IMR-90 (cell line): ENCODE results near the gene FGFRL1. TPM values are rescaled to one million over a fixed set of nuclear protein-coding genes. Genes with fewer than 3 reads are reported as not detected.

ENCODE experiments used
- ATAC-seq: fragments of 200-7000 bp; cut with Tn5 transposase; 2 replicates; pipeline ENCODE4 v1.9.1; 2020; ENCODE audit warnings: low read depth, mild to moderate bottlenecking, moderate library complexity
- BruUV-seq: library from RNA; stranded (reverse); fragments of 400-500 nt; replicated peaks from 2 replicates; lab custom pipeline; 2021; lab: Mats Ljungman, UMichigan
- CTCF ChIA-PET: fragments of 300-600 bp; formaldehyde crosslinking; extraction: SDS; loops from one replicate; lab custom pipeline; 2021; ENCODE audit warnings: antibody characterized with exemption; lab: Yijun Ruan, JAX
- POLR2A ChIA-PET: fragments of 300-600 bp; sonication (Branson Sonifier 250); formaldehyde crosslinking; loops from one replicate; lab custom pipeline; 2022; ENCODE audit warnings: antibody characterized with exemption; ENCODE audit not compliant: unreplicated experiment; lab: Charles Lee
- DNase-seq: peaks from one replicate; pipeline ENCODE4 v3.0.0; 2013
- H2AFZ ChIP-seq: replicated peaks from 2 replicates; pipeline ENCODE3; 2013; ENCODE audit warnings: low read length, mild to moderate bottlenecking; ENCODE audit not compliant: poor library complexity
- H2AK5ac ChIP-seq: 2 replicates; pipeline ENCODE4 v1.6.1; 2013; ENCODE audit warnings: low read depth, low read length, inconsistent platforms
- H2AK9ac ChIP-seq: replicated peaks from 2 replicates; pipeline ENCODE3; 2013; ENCODE audit warnings: mild to moderate bottlenecking, low read depth, low read length, moderate library complexity; ENCODE audit not compliant: poor library complexity
- H2BK120ac ChIP-seq: 2 replicates; pipeline ENCODE4 v1.6.1; 2013; ENCODE audit warnings: low read depth, low read length, inconsistent platforms
- H2BK15ac ChIP-seq: 3 replicates; pipeline ENCODE4 v1.6.1; 2013; ENCODE audit warnings: low read depth, low read length, inconsistent platforms
- H2BK20ac ChIP-seq: 2 replicates; pipeline ENCODE4 v1.6.1; 2013; ENCODE audit warnings: low read depth, mild to moderate bottlenecking, inconsistent platforms, low read length, moderate library complexity
- H2BK5ac ChIP-seq: 2 replicates; pipeline ENCODE4 v1.6.1; 2013; ENCODE audit warnings: mild to moderate bottlenecking, low read depth, low read length, inconsistent platforms; ENCODE audit not compliant: poor library complexity, severe bottlenecking
- H3K14ac ChIP-seq: replicated peaks from 2 replicates; pipeline ENCODE4 v1.6.1; 2013; ENCODE audit warnings: low read depth, low read length, inconsistent platforms
- H3K18ac ChIP-seq: 2 replicates; pipeline ENCODE4 v1.6.1; 2013; ENCODE audit warnings: low read depth, low read length, control low read depth
- H3K23ac ChIP-seq: 2 replicates; pipeline ENCODE4 v1.6.1; 2013; ENCODE audit warnings: low read depth, low read length, inconsistent platforms
- H3K27ac ChIP-seq: 2 replicates; pipeline ENCODE4 v1.5.1; 2013; ENCODE audit warnings: mild to moderate bottlenecking, control low read depth, low read length; ENCODE audit not compliant: insufficient read depth
- H3K27me3 ChIP-seq: 2 replicates; pipeline ENCODE4 v1.6.1; 2013; ENCODE audit warnings: low read length; ENCODE audit not compliant: control insufficient read depth, insufficient read depth
- H3K36me3 ChIP-seq: 2 replicates; pipeline ENCODE4 v1.6.1; 2013; ENCODE audit warnings: low read length, mixed read lengths; ENCODE audit not compliant: control insufficient read depth, insufficient read depth
- H3K4ac ChIP-seq: 2 replicates; pipeline ENCODE4 v1.6.1; 2013; ENCODE audit warnings: low read depth, low read length, inconsistent platforms
- H3K4me1 ChIP-seq: 2 replicates; pipeline ENCODE4 v1.6.1; 2013; ENCODE audit warnings: low read length, mixed read lengths; ENCODE audit not compliant: control insufficient read depth, insufficient read depth
- H3K4me2 ChIP-seq: 2 replicates; pipeline ENCODE4 v1.6.1; 2013; ENCODE audit warnings: low read depth, mild to moderate bottlenecking, control low read depth, low read length, moderate library complexity
- H3K4me3 ChIP-seq: 2 replicates; pipeline ENCODE4 v1.5.1; 2013; ENCODE audit warnings: low read depth, mild to moderate bottlenecking, control low read depth, low read length, moderate library complexity; ENCODE audit not compliant: insufficient read depth
- H3K56ac ChIP-seq: 2 replicates; pipeline ENCODE4 v1.6.1; 2013; ENCODE audit warnings: low read length, inconsistent platforms; ENCODE audit not compliant: insufficient read depth; ENCODE audit errors: extremely low read depth
- H3K79me1 ChIP-seq, 2 experiments: 2 replicates each; pipeline ENCODE4 v1.6.1; 2013; ENCODE audit warnings: low read length in 2 of 2, inconsistent platforms in 1 of 2, low read depth in 1 of 2
- H3K9ac ChIP-seq: 2 replicates; pipeline ENCODE4 v1.6.1; 2013; ENCODE audit warnings: low read depth, low read length, control low read depth
- H3K9me1 ChIP-seq: 2 replicates; pipeline ENCODE4 v1.6.1; 2013; ENCODE audit warnings: low read length, inconsistent platforms; ENCODE audit not compliant: insufficient read depth
- H3K9me3 ChIP-seq: 2 replicates; pipeline ENCODE4 v1.6.1; 2013; ENCODE audit warnings: low read length; ENCODE audit not compliant: control insufficient read depth, insufficient read depth
- H4K20me1 ChIP-seq: 2 replicates; pipeline ENCODE4 v1.6.1; 2013; ENCODE audit warnings: low read length, inconsistent platforms; ENCODE audit not compliant: insufficient read depth
- H4K5ac ChIP-seq: 2 replicates; pipeline ENCODE4 v1.6.1; 2013; ENCODE audit warnings: mild to moderate bottlenecking, low read depth, low read length, control low read depth
- H4K8ac ChIP-seq, 2 experiments: 2 replicates each; pipeline ENCODE4 v1.6.1; 2013; ENCODE audit warnings: low read depth in 2 of 2, low read length in 2 of 2, control low read depth in 1 of 2, inconsistent platforms in 1 of 2
- H4K91ac ChIP-seq: 2 replicates; pipeline ENCODE4 v1.6.1; 2013; ENCODE audit warnings: low read depth, low read length, inconsistent platforms; ENCODE audit not compliant: insufficient read depth
- BHLHE40 ChIP-seq: fragments of 150-350 bp; IDR thresholded peaks from 2 replicates; pipeline ENCODE4 v1.6.1; 2016; ENCODE audit warnings: mild to moderate bottlenecking, low read depth, low read length
- CHD1 ChIP-seq: IDR thresholded peaks from 2 replicates; pipeline ENCODE4 v1.6.1; 2012; ENCODE audit warnings: low read depth, low read length, improper control_type of control experiment
- CTCF ChIP-seq: conservative IDR thresholded peaks from 2 replicates; pipeline ENCODE4 v1.5.1; 2012; ENCODE audit warnings: mild to moderate bottlenecking, low read depth, low read length, improper control_type of control experiment
- MAFK ChIP-seq: IDR thresholded peaks from 2 replicates; pipeline ENCODE4 v1.6.1; 2012; ENCODE audit warnings: low read depth, low read length, improper control_type of control experiment
- MAZ ChIP-seq: IDR thresholded peaks from 2 replicates; pipeline ENCODE4 v1.6.1; 2012; ENCODE audit warnings: low read depth, mild to moderate bottlenecking, low read length, improper control_type of control experiment, moderate library complexity, borderline replicate concordance
- MXI1 ChIP-seq: IDR thresholded peaks from 2 replicates; pipeline ENCODE4 v1.6.1; 2012; ENCODE audit warnings: low read depth, mild to moderate bottlenecking, low read length, moderate library complexity, borderline replicate concordance
- NFE2L2 ChIP-seq: fragments of 150-350 bp; IDR thresholded peaks from 2 replicates; pipeline ENCODE4 v1.6.1; 2016; ENCODE audit warnings: low read depth, mild to moderate bottlenecking, low read length
- WGBS, 2 experiments: methylation state at CpG; one replicate each; pipeline versions ENCODE4 v1.1.5 to v1.1.7; 2013; ENCODE audit warnings: missing lambda C conversion rate in 2 of 2; ENCODE audit not compliant: insufficient read length in 1 of 2; ENCODE audit errors: extremely low coverage in 2 of 2; 5-methylcytosine and 5-hydroxymethylcytosine counted together
- dilution Hi-C: fragments of 300-500 bp; cut with HindIII; formaldehyde crosslinking; loops from one replicate; pipeline ENCODE4 v1.14.3; 2018; ENCODE audit warnings: low sequenced_read_pairs; ENCODE audit not compliant: unreplicated experiment
- in situ Hi-C: fragments of 300-500 bp; cut with MboI; formaldehyde crosslinking; loops from 3 replicates; pipeline ENCODE4 v1.14.3; 2019; ENCODE audit warnings: low sequenced_read_pairs, inconsistent platforms, mixed read lengths
- intact Hi-C: fragments of 100-400 bp; cut with micrococcal nuclease; formaldehyde crosslinking; loops from 2 replicates; pipeline ENCODE4 v1.10.0; 2022
- polyA plus RNA-seq, 3 experiments: library from polyadenylated mRNA; depleted of rRNA; stranded (reverse); fragments of >200 nt; gene quantifications; 2 replicates each; pipeline ENCODE4 v1.2.3, GENCODE V29; 2012; ENCODE audit warnings: low replicate concordance in 1 of 3
- total RNA-seq: library from RNA; depleted of rRNA; stranded (reverse); fragments of >200 nt; gene quantifications from 2 replicates; pipeline ENCODE4 v1.2.3, GENCODE V29; 2012
- TF ChIP-seq, protein P1 (sequence below): fragments of 150-350 bp; IDR thresholded peaks from 2 replicates; pipeline ENCODE4 v1.6.1; 2017; ENCODE audit warnings: mild to moderate bottlenecking, antibody characterized with exemption, low read length, low read depth

FGFRL1 gene
- total and polyA plus RNA-seq, 2 of the 4 experiments (the other 2 are of a cell fraction) = 49.3 to 78.8 TPM

- H3K18ac ChIP-seq = no peak overlapping the region
- no peaks in the 10 kb centered on the region for H3K27me3 ChIP-seq
- no peak overlapping the region for H3K4ac ChIP-seq
- H3K36me3 ChIP-seq = peaks cover 23% of the 10 kb centered on the region
- peaks cover 2% of the 10 kb centered on the region; the same call in 1 of the 2 replicates for H3K4me1 ChIP-seq
- no peak overlapping the region for H4K5ac ChIP-seq
- no peak for ATAC-seq
- no peak overlapping the region for H3K14ac ChIP-seq
- BruUV-seq = no TSS peak
- dilution Hi-C loops = no loop called here
- peaks cover 11% of the 10 kb centered on the region for H3K9me1 ChIP-seq
- ChIA-PET POLR2A (no interaction called here), CTCF (no interaction called here)
- H2BK120ac ChIP-seq = no peak overlapping the region
- no peak for DNase-seq
- no peak overlapping the region for H2BK20ac ChIP-seq
- H3K23ac ChIP-seq = no peak overlapping the region
- H2AK9ac ChIP-seq = no peak overlapping the region
- no peak overlapping the region for H2AK5ac ChIP-seq
- H3K4me3 ChIP-seq = no peak overlapping the region
- H4K20me1 ChIP-seq = peaks cover 17% of the 10 kb centered on the region
- 82% methylated on average over 11 of the region's 19 CpGs; no CpG with 5 or more reads in 1 of the 2 experiments for WGBS, 2 experiments
- H3K4me2 ChIP-seq = no peak overlapping the region
- intact Hi-C loops = no loop called here
- no peak overlapping the region for H4K8ac ChIP-seq
- H3K79me1 ChIP-seq = peaks cover 0 to 4% of the 10 kb centered on the region in 2 experiments; a peak in 1 of 4 replicates
- no peak overlapping the region for H2BK15ac ChIP-seq
- in situ Hi-C loops = no loop called here
- no peak overlapping the region for H2AFZ ChIP-seq
- no peaks in the 10 kb centered on the region for H3K9me3 ChIP-seq
- H3K56ac ChIP-seq = no peak overlapping the region
- no peak overlapping the region for H2BK5ac ChIP-seq
- TF ChIP-seq CTCF (no peak), MAZ (no peak), NFE2L2 (no peak), MXI1 (no peak), BHLHE40 (no peak), CHD1 (no peak), MAFK (no peak)
- TF ChIP-seq, protein P1, sequence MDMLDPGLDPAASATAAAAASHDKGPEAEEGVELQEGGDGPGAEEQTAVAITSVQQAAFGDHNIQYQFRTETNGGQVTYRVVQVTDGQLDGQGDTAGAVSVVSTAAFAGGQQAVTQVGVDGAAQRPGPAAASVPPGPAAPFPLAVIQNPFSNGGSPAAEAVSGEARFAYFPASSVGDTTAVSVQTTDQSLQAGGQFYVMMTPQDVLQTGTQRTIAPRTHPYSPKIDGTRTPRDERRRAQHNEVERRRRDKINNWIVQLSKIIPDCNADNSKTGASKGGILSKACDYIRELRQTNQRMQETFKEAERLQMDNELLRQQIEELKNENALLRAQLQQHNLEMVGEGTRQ = no peak
- H4K91ac ChIP-seq = no peak overlapping the region
- H3K9ac ChIP-seq = no peak overlapping the region
- no peak overlapping the region for H3K27ac ChIP-seq
Observed at GRCh38 chr4:1021386-1022050, 10.1 kb downstream of the FGFRL1 start.
